Natural killer cell treated with Interleukin-12 subunit alpha and Interleukin-12 subunit beta and Interleukin-15 and Interleukin-18, amount 100 ng/mL, for 72 hours (primary cell): ENCODE measurements around the gene SMAD6. TPM values are rescaled to one million over a fixed set of nuclear protein-coding genes. Genes with fewer than 3 reads are reported as not detected.

Source experiments
- ATAC-seq, 2 donors: fragments of 150-1000 bp; cut with Tn5 transposase in 1 of 2; sonication (Bioruptor Pico), chemical (Tn5 transposase) in 1 of 2; 2 replicates each; pipeline ENCODE4 v1.10.0; 2021
- DNase-seq: peaks from one replicate; pipeline ENCODE4 v3.0.0; 2022; ENCODE audit warnings: low spot score
- H3K27ac Mint-ChIP-seq, 2 donors: 1 replicate in 1 of 2; 2 replicates in 1 of 2; pipeline ENCODE4 v1.8.0; 2022; ENCODE audit warnings: mixed read lengths in 2 of 2, mild to moderate bottlenecking in 1 of 2, moderate library complexity in 1 of 2
- H3K27me3 Mint-ChIP-seq, 2 donors: 1 replicate in 1 of 2; 2 replicates in 1 of 2; pipeline ENCODE4 v1.8.0; 2022; ENCODE audit warnings: mixed read lengths in 2 of 2
- H3K36me3 Mint-ChIP-seq: one replicate; pipeline ENCODE4 v1.8.0; 2022; ENCODE audit warnings: mixed read lengths
- H3K4me1 Mint-ChIP-seq, 2 donors: 1 replicate in 1 of 2; 2 replicates in 1 of 2; pipeline ENCODE4 v1.8.0; 2022; ENCODE audit warnings: low read depth in 2 of 2, mixed read lengths in 2 of 2, mild to moderate bottlenecking in 1 of 2
- H3K4me3 Mint-ChIP-seq: one replicate; pipeline ENCODE4 v1.8.0; 2022; ENCODE audit warnings: mixed read lengths
- H3K9me3 Mint-ChIP-seq: 2 replicates; pipeline ENCODE4 v1.8.0; 2022; ENCODE audit warnings: mixed read lengths
- total RNA-seq, 2 donors: library from RNA; stranded (reverse); gene quantifications; one replicate each; pipeline ENCODE4 v1.2.3, GENCODE V29; 2022

Gene SMAD6
- total RNA-seq, 2 donors from 2014 or later, result 0.33 to 1.1 TPM

DNA sequence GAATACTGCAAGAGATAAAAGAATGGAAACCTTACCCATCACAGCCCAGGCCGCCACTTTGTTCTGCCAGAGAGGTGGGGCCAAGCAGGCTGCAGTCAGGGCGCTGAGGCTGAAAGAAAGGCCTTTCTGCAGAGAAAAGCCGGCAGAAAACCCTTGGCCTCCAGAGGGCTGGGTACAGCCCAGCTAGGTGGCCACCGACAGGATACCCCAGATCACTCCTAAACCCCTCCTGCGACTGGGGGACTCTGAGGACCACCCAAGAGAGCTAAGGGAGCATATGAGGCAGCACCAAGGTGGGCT, 69.3 kb downstream of the SMAD6 start:
- Mint-ChIP-seq H3K27me3 (peaks cover 7 to 11% of the 10 kb centered on the region in 2 donors), H3K4me1 (no peaks in the 10 kb centered on the region), H3K4me3 (no peak overlapping the region), H3K36me3 (no peaks in the 10 kb centered on the region), H3K9me3 (no peaks in the 10 kb centered on the region), H3K27ac (no peak overlapping the region)
- ATAC-seq (no peak), DNase-seq (no peak)

GRCh38 chr15:66772604-66773128, 70.6 kb downstream of the SMAD6 start:
- Mint-ChIP-seq H3K36me3 (no peaks in the 10 kb centered on the region), H3K9me3 (no peaks in the 10 kb centered on the region), H3K4me3 (no peak overlapping the region), H3K4me1 (no peaks in the 10 kb centered on the region), H3K27ac (no peak overlapping the region), H3K27me3 (peaks cover 0 to 2% of the 10 kb centered on the region in 2 donors)
- ATAC-seq (no peak), DNase-seq (no peak)

- no peaks in the 10 kb centered on the region for H3K4me1 Mint-ChIP-seq
- no peak overlapping the region for H3K27ac Mint-ChIP-seq
- H3K27me3 Mint-ChIP-seq, result peaks cover 0 to 2% of the 10 kb centered on the region in 2 donors
- H3K4me3 Mint-ChIP-seq, result no peak overlapping the region
- DNase-seq, result no peak
- no peaks in the 10 kb centered on the region for H3K9me3 Mint-ChIP-seq
- H3K36me3 Mint-ChIP-seq, result no peaks in the 10 kb centered on the region
- no peak for ATAC-seq
Measured at GRCh38 chr15:66773129-66773873, 71.3 kb downstream of the SMAD6 start.

DNA sequence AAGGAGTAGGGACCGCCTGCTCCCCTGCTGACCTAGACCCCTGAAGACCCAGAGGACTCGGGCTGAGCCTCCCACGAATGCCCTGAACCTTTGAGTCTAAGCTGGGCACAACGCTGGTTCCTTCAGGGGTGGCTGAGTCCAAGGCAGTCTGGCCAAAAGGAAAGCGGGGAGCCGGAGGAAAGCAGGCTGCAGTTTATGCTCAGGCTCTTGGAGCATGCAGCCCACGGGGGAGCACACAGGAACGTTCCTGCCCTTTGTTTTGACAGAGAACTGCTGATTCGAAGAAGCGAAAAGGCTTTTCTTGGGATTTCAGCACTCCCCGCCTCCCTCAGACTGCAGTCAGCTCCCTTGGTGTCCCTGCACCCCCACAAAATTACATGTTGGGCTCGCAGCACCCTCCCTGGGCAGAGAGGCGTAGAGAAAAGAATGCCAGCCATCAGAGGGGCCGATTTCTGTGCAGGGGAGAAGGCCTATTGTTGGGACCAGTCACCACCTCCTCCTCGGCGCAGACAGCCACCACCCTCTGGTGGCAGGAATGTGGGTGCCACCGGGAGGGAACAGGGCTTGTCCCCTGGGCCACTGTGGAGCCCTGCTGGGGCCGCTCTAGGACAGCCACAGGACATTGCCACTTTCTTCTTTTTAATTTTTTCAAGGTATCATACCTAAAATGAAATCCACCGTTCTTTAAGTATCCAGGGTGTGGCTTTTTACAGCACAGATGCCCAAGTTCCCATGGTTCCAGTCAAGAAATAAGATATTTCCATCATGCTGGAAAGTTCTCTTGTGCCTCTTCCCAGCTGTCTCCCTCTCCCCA, 72.2 kb downstream of the SMAD6 start:
- Mint-ChIP-seq H3K27me3 (peaks cover 0 to 2% of the 10 kb centered on the region in 2 donors), H3K4me1 (no peaks in the 10 kb centered on the region), H3K4me3 (no peak overlapping the region), H3K27ac (no peak overlapping the region), H3K36me3 (no peaks in the 10 kb centered on the region), H3K9me3 (no peaks in the 10 kb centered on the region)
- ATAC-seq (no peak), DNase-seq (no peak)

GRCh38 chr15:66775127-66776105, 73.4 kb downstream of the SMAD6 start:
- no peak overlapping the region for H3K4me3 Mint-ChIP-seq
- H3K9me3 Mint-ChIP-seq, result no peaks in the 10 kb centered on the region
- H3K27ac Mint-ChIP-seq, result no peak overlapping the region
- DNase-seq (no peak), ATAC-seq (no peak)
- H3K4me1 Mint-ChIP-seq, result no peaks in the 10 kb centered on the region
- peaks cover 0 to 2% of the 10 kb centered on the region in 2 donors for H3K27me3 Mint-ChIP-seq
- H3K36me3 Mint-ChIP-seq, result no peaks in the 10 kb centered on the region

GRCh38 chr15:66777054-66777453, 75.0 kb downstream of the SMAD6 start:
- ATAC-seq, result no peak
- no peaks in the 10 kb centered on the region for H3K4me1 Mint-ChIP-seq
- H3K27ac Mint-ChIP-seq, result no peak overlapping the region
- no peak overlapping the region for H3K4me3 Mint-ChIP-seq
- H3K27me3 Mint-ChIP-seq, result peaks cover 0 to 2% of the 10 kb centered on the region in 2 donors
- H3K36me3 Mint-ChIP-seq, result no peaks in the 10 kb centered on the region
- DNase-seq, result no peak
- H3K9me3 Mint-ChIP-seq, result no peaks in the 10 kb centered on the region

- no peaks in the 10 kb centered on the region for H3K4me1 Mint-ChIP-seq
- H3K9me3 Mint-ChIP-seq, result no peaks in the 10 kb centered on the region
- H3K4me3 Mint-ChIP-seq, result no peak overlapping the region
- no peak for ATAC-seq
- no peaks in the 10 kb centered on the region for H3K36me3 Mint-ChIP-seq
- peaks cover 0 to 2% of the 10 kb centered on the region in 2 donors for H3K27me3 Mint-ChIP-seq
- no peak for DNase-seq
- H3K27ac Mint-ChIP-seq, result no peak overlapping the region
Measured at GRCh38 chr15:66777596-66778313, 75.7 kb downstream of the SMAD6 start.

GRCh38 chr15:66778314-66778665, 76.3 kb downstream of the SMAD6 start:
- Mint-ChIP-seq H3K27me3 (peaks cover 0 to 2% of the 10 kb centered on the region in 2 donors), H3K9me3 (no peaks in the 10 kb centered on the region), H3K36me3 (no peaks in the 10 kb centered on the region), H3K27ac (no peak overlapping the region), H3K4me3 (no peak overlapping the region), H3K4me1 (no peaks in the 10 kb centered on the region)
- no peak for DNase-seq
- no peak for ATAC-seq

GRCh38 chr15:66778716-66779115, 76.7 kb downstream of the SMAD6 start:
- Mint-ChIP-seq H3K36me3 (no peaks in the 10 kb centered on the region), H3K4me3 (no peak overlapping the region), H3K9me3 (no peaks in the 10 kb centered on the region), H3K27me3 (peaks cover 0 to 4% of the 10 kb centered on the region in 2 donors), H3K4me1 (no peaks in the 10 kb centered on the region), H3K27ac (no peak overlapping the region)
- ATAC-seq (no peak), DNase-seq (no peak)

DNA sequence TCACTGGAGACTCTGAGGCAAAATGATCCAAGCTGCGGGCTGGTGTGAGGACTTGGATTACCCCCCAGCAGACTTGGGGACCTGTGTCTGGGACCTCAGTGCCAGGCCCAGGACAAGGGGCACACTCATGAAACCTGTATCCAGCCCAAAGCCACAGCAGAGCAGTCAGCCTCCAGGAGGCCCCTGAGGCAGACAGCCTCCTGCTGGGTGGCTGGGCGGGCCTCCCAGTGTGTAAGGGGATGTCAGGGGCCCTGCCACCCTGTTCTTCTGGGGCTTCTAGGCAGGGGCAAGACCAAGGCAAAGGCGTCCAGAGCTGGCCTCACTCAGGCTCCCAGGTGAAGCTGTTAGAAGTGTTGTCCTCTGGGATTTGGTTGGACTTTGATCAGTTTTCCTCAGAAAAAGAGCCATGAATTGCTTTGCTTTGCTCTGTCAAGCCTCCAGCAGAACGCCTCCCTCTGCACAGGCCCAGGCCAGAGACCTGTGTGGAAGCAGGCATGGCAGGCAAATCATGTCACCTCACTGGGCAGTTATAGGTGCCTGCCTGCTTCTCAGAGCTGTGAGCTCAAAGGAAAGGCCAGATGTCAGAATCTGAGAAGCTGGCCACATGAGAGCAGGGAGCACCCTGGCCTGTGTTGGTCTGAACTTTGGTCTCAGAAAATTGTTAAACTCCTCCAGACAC, 77.4 kb downstream of the SMAD6 start:
- ATAC-seq (no peak), DNase-seq (no peak)
- no peaks in the 10 kb centered on the region for H3K4me1 Mint-ChIP-seq
- no peaks in the 10 kb centered on the region for H3K9me3 Mint-ChIP-seq
- peaks cover 0 to 5% of the 10 kb centered on the region in 2 donors for H3K27me3 Mint-ChIP-seq
- H3K36me3 Mint-ChIP-seq, result no peaks in the 10 kb centered on the region
- H3K4me3 Mint-ChIP-seq, result no peak overlapping the region
- H3K27ac Mint-ChIP-seq, result no peak overlapping the region

DNA sequence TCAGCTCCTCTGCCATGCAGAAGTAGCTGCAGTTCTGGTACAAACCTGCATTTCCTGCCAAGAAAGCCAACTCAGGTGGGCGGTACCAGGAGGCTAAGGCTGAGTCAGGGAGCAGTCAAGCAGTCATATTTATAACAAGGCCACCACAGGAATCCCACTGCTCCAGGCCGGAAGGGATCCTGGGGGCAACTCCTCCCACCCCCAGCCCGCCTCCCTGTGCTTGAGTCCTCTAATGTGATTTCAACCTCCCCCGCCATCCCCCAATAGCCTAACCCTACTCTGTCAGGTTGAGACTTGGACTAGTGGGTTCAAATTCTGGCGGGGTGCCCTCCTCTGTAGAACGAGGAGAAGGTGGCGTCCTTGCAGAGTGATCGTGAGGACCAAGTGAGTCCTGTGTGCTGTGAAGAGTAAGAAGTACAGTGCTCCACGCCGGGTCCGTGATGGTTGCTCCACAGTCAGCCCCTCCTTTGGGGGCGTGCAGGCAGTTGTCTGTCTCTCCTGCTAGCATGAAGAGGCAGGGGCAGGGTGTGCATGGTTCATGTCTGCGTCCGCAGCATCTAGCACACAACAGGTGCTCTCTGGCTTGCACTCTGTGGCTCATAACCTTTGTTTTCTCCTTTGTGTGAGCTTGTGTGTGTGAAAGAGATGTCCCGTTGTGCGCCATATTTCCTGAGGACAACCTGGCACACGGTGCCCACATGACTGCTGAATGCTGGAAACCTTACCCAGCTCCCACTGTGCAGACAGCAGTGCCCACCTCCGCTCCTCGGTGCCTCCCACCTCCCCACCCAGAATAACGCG, 78.3 kb downstream of the SMAD6 start:
- no peak overlapping the region for H3K27ac Mint-ChIP-seq
- no peaks in the 10 kb centered on the region for H3K4me1 Mint-ChIP-seq
- no peaks in the 10 kb centered on the region for H3K9me3 Mint-ChIP-seq
- no peaks in the 10 kb centered on the region for H3K36me3 Mint-ChIP-seq
- DNase-seq (no peak), ATAC-seq (no peak)
- peaks cover 0 to 3% of the 10 kb centered on the region in 2 donors for H3K27me3 Mint-ChIP-seq
- H3K4me3 Mint-ChIP-seq, result no peak overlapping the region
